WI38 (cell line): ENCODE measurements around the gene MAGED4.
"Not testable (repeated sequence)": the region's sequence is repeated elsewhere in the genome, so short reads cannot be mapped to it uniquely, and the experiment has no call there.

Source experiments
- H3K4me3 ChIP-seq: 2 replicates; pipeline ENCODE4 v1.5.1; 2011; ENCODE audit warnings: low read depth, mild to moderate bottlenecking, control low read depth, low read length
- TF ChIP-seq, protein P1 (sequence below): IDR thresholded peaks from 2 replicates; pipeline ENCODE4 v1.5.1; 2012; ENCODE audit warnings: low read depth, mild to moderate bottlenecking, control low read depth, low read length

MAGED4 gene, protein sequence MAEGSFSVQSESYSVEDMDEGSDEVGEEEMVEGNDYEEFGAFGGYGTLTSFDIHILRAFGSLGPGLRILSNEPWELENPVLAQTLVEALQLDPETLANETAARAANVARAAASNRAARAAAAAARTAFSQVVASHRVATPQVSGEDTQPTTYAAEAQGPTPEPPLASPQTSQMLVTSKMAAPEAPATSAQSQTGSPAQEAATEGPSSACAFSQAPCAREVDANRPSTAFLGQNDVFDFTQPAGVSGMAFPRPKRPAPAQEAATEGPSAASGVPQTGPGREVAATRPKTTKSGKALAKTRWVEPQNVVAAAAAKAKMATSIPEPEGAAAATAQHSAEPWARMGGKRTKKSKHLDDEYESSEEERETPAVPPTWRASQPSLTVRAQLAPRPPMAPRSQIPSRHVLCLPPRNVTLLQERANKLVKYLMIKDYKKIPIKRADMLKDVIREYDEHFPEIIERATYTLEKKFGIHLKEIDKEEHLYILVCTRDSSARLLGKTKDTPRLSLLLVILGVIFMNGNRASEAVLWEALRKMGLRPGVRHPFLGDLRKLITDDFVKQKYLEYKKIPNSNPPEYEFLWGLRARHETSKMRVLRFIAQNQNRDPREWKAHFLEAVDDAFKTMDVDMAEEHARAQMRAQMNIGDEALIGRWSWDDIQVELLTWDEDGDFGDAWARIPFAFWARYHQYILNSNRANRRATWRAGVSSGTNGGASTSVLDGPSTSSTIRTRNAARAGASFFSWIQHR

DNA sequence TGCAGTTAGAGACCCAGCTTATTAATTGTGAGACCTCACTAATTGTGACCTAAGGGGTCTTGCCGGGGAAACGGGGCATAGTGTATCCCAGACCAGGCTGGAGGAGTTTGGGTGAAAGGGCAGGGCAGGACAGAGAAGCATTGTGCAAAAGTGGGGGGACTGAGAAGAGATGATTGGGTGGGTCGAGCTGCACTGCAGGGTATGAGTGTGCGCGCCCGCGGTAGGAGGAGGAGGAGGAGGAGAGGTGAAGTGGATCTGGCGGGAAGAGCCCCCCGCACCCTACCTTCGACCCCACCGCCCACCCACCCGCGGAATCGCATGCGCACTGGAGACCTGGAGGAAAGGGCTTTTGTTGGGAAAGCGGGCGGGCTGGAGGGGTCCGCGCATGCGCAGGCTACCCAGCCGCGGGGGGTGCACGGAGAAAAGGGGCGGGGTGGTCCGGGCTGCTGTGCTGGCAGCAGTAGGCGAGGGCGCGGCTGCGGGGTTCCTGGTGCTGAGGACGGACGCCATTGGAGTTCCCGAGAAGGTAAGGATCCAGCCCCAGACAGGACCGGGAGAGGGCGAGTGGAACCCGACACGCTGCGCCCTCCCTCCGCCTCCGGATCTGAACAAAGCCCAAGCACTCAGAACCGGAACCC, at the start of gene MAGED4:
Gene MAGED4, plus strand, starts transcription at position 449 of the 638 bp plus-strand sequence. CDS start 1,035 bp downstream, outside the sequence.
- not testable (repeated sequence) for H3K4me3 ChIP-seq

DNA sequence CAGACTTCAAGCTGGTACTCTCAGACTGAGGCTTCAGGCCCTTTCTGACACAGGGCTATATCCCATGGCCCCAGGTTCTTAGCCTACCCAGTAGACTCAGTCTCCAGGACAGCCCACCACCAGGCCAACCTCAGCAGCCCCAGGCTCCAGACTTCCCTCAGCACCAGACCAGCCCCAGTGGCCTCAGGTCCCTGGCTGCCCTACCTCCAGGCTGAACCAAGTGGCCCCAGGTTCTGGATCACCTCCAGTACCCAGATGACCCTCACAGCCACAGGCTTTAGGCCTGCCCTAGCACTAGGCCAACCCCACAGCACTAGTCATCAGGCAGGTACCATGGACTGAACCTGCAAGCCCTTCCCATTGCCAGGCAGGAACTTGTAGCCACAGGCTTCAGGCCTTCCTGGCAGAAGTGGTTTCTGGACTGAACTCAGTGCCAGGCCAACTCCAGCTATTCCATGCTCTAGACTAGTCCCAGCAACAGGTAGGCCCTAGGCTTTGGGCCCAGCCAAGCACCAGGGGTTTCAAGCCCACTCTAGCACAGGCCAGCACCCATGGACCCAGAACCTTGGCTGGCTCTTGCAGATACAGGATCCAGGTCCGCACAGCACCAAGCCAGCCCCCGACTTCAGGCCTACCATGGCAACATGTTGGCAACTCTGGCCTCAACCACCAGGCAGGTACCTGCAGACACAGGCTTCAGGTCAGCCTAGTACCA, 45.7 kb upstream of the MAGED4 start:
- TF ChIP-seq, protein P1, sequence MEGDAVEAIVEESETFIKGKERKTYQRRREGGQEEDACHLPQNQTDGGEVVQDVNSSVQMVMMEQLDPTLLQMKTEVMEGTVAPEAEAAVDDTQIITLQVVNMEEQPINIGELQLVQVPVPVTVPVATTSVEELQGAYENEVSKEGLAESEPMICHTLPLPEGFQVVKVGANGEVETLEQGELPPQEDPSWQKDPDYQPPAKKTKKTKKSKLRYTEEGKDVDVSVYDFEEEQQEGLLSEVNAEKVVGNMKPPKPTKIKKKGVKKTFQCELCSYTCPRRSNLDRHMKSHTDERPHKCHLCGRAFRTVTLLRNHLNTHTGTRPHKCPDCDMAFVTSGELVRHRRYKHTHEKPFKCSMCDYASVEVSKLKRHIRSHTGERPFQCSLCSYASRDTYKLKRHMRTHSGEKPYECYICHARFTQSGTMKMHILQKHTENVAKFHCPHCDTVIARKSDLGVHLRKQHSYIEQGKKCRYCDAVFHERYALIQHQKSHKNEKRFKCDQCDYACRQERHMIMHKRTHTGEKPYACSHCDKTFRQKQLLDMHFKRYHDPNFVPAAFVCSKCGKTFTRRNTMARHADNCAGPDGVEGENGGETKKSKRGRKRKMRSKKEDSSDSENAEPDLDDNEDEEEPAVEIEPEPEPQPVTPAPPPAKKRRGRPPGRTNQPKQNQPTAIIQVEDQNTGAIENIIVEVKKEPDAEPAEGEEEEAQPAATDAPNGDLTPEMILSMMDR: no peak
- no peak overlapping the region for H3K4me3 ChIP-seq

DNA sequence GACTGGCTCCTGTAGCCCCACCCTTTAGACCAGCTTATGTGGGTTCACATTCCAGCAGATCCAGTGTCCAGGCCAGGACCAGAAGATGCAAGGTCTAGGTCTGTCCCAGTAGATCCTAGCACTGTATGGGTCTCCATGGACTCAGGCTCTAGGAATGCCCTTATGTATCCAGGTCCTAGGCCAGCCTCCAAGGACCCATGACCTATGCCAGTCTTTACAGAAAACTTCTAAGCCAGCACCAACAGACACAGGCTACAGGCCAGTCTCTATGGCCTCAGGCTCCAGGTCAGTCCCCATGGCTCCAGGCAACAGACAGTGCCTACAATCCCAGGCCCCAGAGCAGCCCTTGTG, 45.2 kb upstream of the MAGED4 start:
- TF ChIP-seq, protein P1: no peak

DNA sequence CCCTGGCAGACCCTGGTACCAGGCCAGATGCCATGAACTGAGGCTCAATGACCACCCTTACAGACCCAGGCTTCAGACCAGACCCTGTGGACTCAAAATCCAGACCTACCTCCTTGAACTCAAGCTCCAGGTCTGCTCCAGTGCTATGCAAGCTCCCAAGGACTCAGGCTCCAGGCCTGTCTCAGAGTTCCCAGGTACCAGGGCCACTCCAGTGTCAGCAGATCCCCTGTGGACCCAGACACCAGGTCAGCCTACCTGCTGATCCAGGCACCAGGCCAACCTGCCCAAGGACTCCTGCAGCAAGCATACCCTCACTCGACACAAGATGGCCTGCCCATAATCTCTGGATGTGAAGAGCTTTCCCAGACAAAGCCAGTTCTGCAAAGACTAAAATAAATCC, 44.7 kb upstream of the MAGED4 start:
- H3K4me3 ChIP-seq: no peak overlapping the region
- TF ChIP-seq, protein P1: no peak

More for the DNA sequence above, 45.2 kb upstream of the MAGED4 start:
- no peak overlapping the region for H3K4me3 ChIP-seq

DNA sequence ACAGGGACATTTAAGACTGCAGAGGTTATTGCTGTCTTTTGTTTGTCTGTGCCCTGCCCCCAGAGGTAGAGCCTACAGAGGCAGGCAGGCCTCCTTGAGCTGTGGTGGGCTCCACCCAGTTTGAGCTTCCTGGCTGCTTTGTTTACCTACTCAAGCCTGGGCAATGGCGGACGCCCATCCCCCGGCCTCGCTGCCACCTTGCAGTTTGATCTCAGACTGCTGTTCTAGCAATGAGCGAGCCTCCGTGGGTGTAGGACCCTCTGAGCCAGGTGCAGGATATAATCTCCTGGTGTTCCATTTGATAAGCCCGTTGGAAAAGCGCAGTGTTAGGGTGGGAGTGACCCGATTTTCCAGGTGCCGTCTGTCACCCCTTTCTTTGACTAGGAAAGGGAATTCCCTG, 34.0 kb upstream of the MAGED4 start:
- H3K4me3 ChIP-seq: not testable (repeated sequence)

DNA sequence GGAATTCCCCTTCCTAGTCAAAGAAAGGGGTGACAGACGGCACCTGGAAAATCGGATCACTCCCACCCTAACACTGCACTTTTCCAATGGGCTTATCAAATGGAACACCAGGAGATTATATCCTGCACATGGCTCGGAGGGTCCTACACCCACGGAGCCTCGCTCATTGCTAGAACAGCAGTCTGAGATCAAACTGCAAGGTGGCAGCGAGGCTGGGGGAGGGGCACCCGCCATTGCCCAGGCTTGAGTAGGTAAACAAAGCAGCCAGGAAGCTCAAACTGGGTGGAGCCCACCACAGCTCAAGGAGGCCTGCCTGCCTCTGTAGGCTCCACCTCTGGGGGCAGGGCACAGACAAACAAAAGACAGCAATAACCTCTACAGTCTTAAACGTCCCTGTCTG, 24.5 kb upstream of the MAGED4 start:
- not testable (repeated sequence) for H3K4me3 ChIP-seq

DNA sequence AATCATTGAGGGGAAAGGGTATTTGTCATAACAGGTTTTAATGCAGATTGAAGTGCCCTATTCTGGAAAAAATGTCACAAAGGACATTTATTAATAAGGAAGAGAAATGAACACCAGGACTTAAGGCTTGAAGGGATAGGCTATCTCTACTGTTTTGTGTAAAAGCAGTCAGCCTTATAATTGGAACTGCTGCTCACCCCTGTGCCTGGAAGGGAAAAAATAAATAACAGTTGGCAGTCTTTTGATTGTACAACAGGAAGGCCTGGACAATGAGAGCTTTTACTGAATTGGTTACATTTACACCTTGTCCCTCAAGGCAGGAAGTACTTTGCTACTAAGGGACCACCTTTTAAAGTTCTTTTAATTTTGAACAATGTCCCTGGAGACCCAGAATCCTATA, 17.8 kb upstream of the MAGED4 start:
- H3K4me3 ChIP-seq: no peak overlapping the region
- TF ChIP-seq, protein P1: no peak

DNA sequence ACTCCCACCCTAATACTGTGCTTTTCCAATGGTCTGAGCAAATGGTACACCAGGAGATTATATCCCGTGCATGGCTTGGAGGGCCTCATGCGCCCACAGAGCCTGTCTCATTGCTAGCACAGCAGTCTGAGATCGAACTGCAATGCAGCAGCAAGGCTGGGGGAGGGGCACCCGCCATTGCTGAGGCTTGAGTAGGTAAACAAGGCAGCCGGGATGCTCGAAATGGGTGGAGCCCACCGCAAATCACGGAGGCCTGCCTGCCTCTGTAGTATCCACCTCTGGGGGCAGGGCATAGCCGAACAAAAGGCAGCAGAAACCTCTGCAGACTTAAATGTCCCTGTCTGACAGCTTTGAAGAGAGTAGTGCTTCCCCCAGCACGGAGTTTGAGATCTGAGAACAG, 13.6 kb upstream of the MAGED4 start:
- H3K4me3 ChIP-seq: not testable (repeated sequence)

DNA sequence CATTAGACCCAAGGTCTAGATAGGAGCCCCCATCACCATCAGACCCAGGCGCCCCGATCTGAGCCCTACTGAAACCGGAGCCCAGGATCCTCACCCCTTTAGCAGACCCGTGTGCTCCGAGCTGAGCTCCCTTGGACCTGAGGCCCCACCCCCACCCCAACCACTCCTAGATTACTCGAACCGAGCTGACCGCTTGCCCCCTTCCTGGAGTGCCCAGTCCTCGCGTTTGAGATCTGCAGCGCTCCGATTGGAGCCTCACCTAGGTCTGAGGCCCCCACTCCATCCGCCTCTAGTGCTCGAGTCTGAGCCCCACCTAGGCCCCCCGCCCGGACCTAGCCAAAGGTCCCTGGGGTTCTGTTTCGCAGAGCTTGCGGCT, 378 bp downstream of the MAGED4 start:
- not testable (repeated sequence) for H3K4me3 ChIP-seq

DNA sequence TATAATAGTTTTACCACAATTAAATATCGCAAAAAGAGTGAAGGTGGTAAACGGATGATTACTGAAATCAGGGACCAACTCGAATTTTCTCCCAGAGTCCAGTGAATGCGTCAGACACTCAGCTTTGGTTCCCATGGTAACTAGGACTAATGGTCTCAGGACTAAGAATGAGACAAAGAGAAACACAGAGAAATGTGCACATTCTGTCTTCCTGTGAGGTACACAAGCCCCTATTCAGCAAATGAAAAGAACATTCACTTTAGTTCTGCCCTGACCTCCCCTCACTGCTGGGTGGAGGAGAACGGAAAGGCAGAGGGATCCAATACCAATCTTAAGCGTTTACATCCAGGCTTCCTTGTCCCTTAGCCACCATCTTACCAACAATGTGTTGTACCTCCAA, 26.7 kb downstream of the MAGED4 start:
- not testable (repeated sequence) for H3K4me3 ChIP-seq
